Naive thymus-derived CD4-positive, alpha-beta T cell (primary cell): ENCODE measurements around the gene TBC1D9. TPM values are rescaled to one million over a fixed set of nuclear protein-coding genes. Genes with fewer than 3 reads are reported as not detected.

Experiments
- ATAC-seq: fragments of 150-1000 bp; cut with Tn5 transposase; 2 replicates; pipeline ENCODE4 v1.10.0; 2021; ENCODE audit warnings: mild to moderate bottlenecking, moderate library complexity
- CTCF ChIA-PET: fragments of 350-600 bp; sonication (Branson Sonifier 250); formaldehyde crosslinking; loops from one replicate; lab custom pipeline; 2021; ENCODE audit warnings: antibody characterized with exemption; lab: Charles Lee
- POLR2A ChIA-PET: fragments of 350-600 bp; sonication (Branson Sonifier 250); formaldehyde crosslinking; loops from one replicate; lab custom pipeline; 2021; ENCODE audit warnings: antibody characterized with exemption, inconsistent platforms; lab: Charles Lee
- DNase-seq, 9 donors: peaks; one replicate each; pipeline versions ENCODE4 v3.0.0 to v3.0.0-alpha.2; 2020 to 2022; ENCODE audit warnings: mixed read lengths in 1 of 9
- H3K27ac ChIP-seq: one replicate; pipeline ENCODE4 v1.7.0; 2013; ENCODE audit warnings: mild to moderate bottlenecking, low read depth, low read length, moderate library complexity
- H3K27me3 ChIP-seq, 2 donors: one replicate each; pipeline ENCODE4 v1.7.0; 2013; ENCODE audit warnings: low read length in 2 of 2, mild to moderate bottlenecking in 2 of 2, moderate library complexity in 2 of 2; ENCODE audit not compliant: control insufficient read depth in 2 of 2, insufficient read depth in 2 of 2
- H3K36me3 ChIP-seq, 3 experiments: 1 replicate in 2 of 3; 2 replicates in 1 of 3; pipeline ENCODE4 v1.7.0; 2013; ENCODE audit warnings: low read length in 3 of 3, mild to moderate bottlenecking in 3 of 3, moderate library complexity in 1 of 3; ENCODE audit not compliant: insufficient read depth in 3 of 3, control insufficient read depth in 2 of 3
- H3K4me1 ChIP-seq, 2 donors: one replicate each; pipeline ENCODE4 v1.7.0; 2013; ENCODE audit warnings: low read length in 2 of 2, mild to moderate bottlenecking in 2 of 2, moderate library complexity in 1 of 2; ENCODE audit not compliant: control insufficient read depth in 2 of 2, insufficient read depth in 2 of 2
- H3K4me3 ChIP-seq: 2 replicates; pipeline ENCODE4 v1.7.0; 2013; ENCODE audit warnings: mild to moderate bottlenecking, low read length
- H3K9me3 ChIP-seq, 3 experiments: 1 replicate in 2 of 3; 2 replicates in 1 of 3; pipeline ENCODE4 v1.7.0; 2013; ENCODE audit warnings: low read length in 3 of 3; ENCODE audit not compliant: control insufficient read depth in 2 of 3
- H3K27ac Mint-ChIP-seq, 9 donors: one replicate each; pipeline ENCODE4 v1.8.0; 2020 to 2022; ENCODE audit warnings: mixed read lengths in 9 of 9, mild to moderate bottlenecking in 8 of 9, moderate library complexity in 5 of 9, inconsistent platforms in 2 of 9
- H3K27me3 Mint-ChIP-seq, 5 donors: one replicate each; pipeline ENCODE4 v1.8.0; 2021 to 2022; ENCODE audit warnings: mixed read lengths in 5 of 5, mild to moderate bottlenecking in 1 of 5
- H3K36me3 Mint-ChIP-seq, 5 donors: one replicate each; pipeline ENCODE4 v1.8.0; 2020 to 2022; ENCODE audit warnings: mixed read lengths in 5 of 5, mild to moderate bottlenecking in 3 of 5, inconsistent platforms in 1 of 5
- H3K4me1 Mint-ChIP-seq, 7 donors: one replicate each; pipeline ENCODE4 v1.8.0; 2020 to 2022; ENCODE audit warnings: mixed read lengths in 7 of 7, mild to moderate bottlenecking in 3 of 7, inconsistent platforms in 1 of 7
- H3K4me3 Mint-ChIP-seq, 10 donors: one replicate each; pipeline ENCODE4 v1.8.0; 2020 to 2022; ENCODE audit warnings: mild to moderate bottlenecking in 10 of 10, mixed read lengths in 10 of 10, moderate library complexity in 6 of 10, inconsistent platforms in 2 of 10
- H3K9me3 Mint-ChIP-seq, 11 donors: one replicate each; pipeline ENCODE4 v1.8.0; 2020 to 2022; ENCODE audit warnings: mixed read lengths in 11 of 11, mild to moderate bottlenecking in 4 of 11, inconsistent platforms in 1 of 11, moderate library complexity in 1 of 11
- intact Hi-C, 2 donors: fragments of 100-400 bp; cut with micrococcal nuclease; formaldehyde crosslinking; loops; one replicate each; pipeline ENCODE4 v1.15.1; 2023
- polyA plus RNA-seq, 2 donors: library from polyadenylated mRNA; unstranded; fragments of 300-500 nt; fragmentation: Illumina TruSeq; gene quantifications; one replicate each; pipeline ENCODE4 v1.2.3, GENCODE V29; 2021
- total RNA-seq, 6 experiments: library from RNA in 5 of 6; stranded (reverse) in 5 of 6; gene quantifications; 1 replicate in 5 of 6; 2 replicates in 1 of 6; pipeline ENCODE4 v1.2.3 and lab custom pipeline; 2021 to 2026

TBC1D9 gene
- total and polyA plus RNA-seq, 7 experiments from 2014 or later, result 0.13 to 13.9 (median 0.49) TPM; not detected in 2

- intact Hi-C loops, result no loop called here
- Mint-ChIP-seq H3K4me1 (peaks cover 0 to 4% (median 0%) of the 10 kb centered on the region in 7 donors), H3K4me3 (no peak overlapping the region), H3K27me3 (peaks cover 3 to 16% (median 11%) of the 10 kb centered on the region in 5 donors), H3K9me3 (peaks cover 0 to 1% (median 0%) of the 10 kb centered on the region in 11 donors), H3K27ac (no peak overlapping the region), H3K36me3 (no peaks in the 10 kb centered on the region)
- ChIA-PET CTCF (no interaction called here), POLR2A (no interaction called here)
- H3K27ac ChIP-seq, result no peak overlapping the region
- no peaks in the 10 kb centered on the region for H3K27me3 ChIP-seq
- H3K4me3 ChIP-seq, result no peak overlapping the region
- H3K4me1 ChIP-seq, result no peaks in the 10 kb centered on the region
- no peaks in the 10 kb centered on the region for H3K9me3 ChIP-seq
- no peaks in the 10 kb centered on the region for H3K36me3 ChIP-seq
- ATAC-seq, result no peak
- no peak for DNase-seq
Measured at GRCh38 chr4:140662082-140662869, 93.9 kb downstream of the TBC1D9 start.

- POLR2A ChIA-PET, result no interaction called here
- H3K4me3 ChIP-seq, result no peak overlapping the region
- no peaks in the 10 kb centered on the region for H3K36me3 Mint-ChIP-seq
- H3K4me1 Mint-ChIP-seq, result no peaks in the 10 kb centered on the region
- no peaks in the 10 kb centered on the region for H3K9me3 ChIP-seq
- H3K4me1 ChIP-seq, result no peaks in the 10 kb centered on the region
- H3K4me3 Mint-ChIP-seq, result no peak overlapping the region
- no peaks in the 10 kb centered on the region for H3K27me3 ChIP-seq
- H3K27ac Mint-ChIP-seq, result no peak overlapping the region
- CTCF ChIA-PET, result no interaction called here
- H3K36me3 ChIP-seq, result no peaks in the 10 kb centered on the region
- DNase-seq (no peak), ATAC-seq (no peak)
- intact Hi-C loops, result no loop called here
- H3K27ac ChIP-seq, result no peak overlapping the region
- peaks cover 0 to 1% (median 0%) of the 10 kb centered on the region in 11 donors for H3K9me3 Mint-ChIP-seq
- H3K27me3 Mint-ChIP-seq, result peaks cover 3 to 23% (median 11%) of the 10 kb centered on the region in 5 donors
Measured at GRCh38 chr4:140661550-140661949, 94.6 kb downstream of the TBC1D9 start.

DNA sequence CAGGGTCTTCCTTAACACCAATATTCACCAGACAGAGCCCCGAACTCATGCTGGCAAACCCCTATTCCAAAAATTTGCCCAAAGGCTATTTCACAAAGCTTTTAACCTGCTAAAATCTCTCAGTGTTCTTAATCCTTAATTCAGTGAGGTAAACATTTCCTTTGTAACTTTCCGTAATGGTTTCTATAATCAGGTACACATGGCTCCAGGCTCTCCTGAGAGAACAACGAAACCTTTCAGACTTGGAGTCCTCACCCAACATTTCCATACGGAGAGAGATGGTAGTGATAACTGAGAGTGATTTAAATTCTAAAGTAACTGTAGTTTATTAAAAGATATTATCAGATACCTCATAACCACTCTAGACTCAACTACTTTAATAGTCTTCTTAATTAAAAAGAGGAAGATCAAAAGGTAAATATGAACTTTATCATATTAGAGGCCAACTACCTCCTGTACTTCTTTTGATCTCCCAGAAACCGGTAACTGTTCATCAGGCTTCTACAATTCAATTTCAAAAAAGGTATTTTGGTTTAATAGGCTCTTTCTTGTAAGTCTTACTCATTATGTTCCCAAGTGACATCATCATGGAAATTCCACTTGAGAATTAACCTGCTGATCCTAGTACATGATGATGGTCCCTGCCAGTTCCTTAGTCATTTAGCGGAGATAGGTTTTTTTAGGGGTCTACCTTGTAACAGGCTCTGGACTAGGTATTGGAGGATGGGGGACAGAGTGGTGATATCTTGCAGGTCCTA, 96.1 kb downstream of the TBC1D9 start:
- H3K4me3 Mint-ChIP-seq, result no peak overlapping the region
- H3K27ac Mint-ChIP-seq, result no peak overlapping the region
- no peaks in the 10 kb centered on the region for H3K4me1 ChIP-seq
- H3K27me3 ChIP-seq, result no peaks in the 10 kb centered on the region
- no peaks in the 10 kb centered on the region for H3K9me3 ChIP-seq
- H3K9me3 Mint-ChIP-seq, result peaks cover 0 to 1% (median 0%) of the 10 kb centered on the region in 11 donors
- H3K4me3 ChIP-seq, result no peak overlapping the region
- no peak overlapping the region for H3K27ac ChIP-seq
- intact Hi-C loops, result no loop called here
- ChIA-PET POLR2A (no interaction called here), CTCF (no interaction called here)
- no peaks in the 10 kb centered on the region for H3K4me1 Mint-ChIP-seq
- DNase-seq (no peak), ATAC-seq (no peak)
- H3K27me3 Mint-ChIP-seq, result peaks cover 3 to 24% (median 12%) of the 10 kb centered on the region in 5 donors
- H3K36me3 Mint-ChIP-seq, result no peaks in the 10 kb centered on the region
- H3K36me3 ChIP-seq, result no peaks in the 10 kb centered on the region

GRCh38 chr4:140654495-140654814, 101.7 kb downstream of the TBC1D9 start:
- H3K27ac ChIP-seq, result no peak overlapping the region
- H3K9me3 Mint-ChIP-seq, result peaks cover 0 to 1% (median 0%) of the 10 kb centered on the region in 11 donors
- no peak overlapping the region for H3K4me3 ChIP-seq
- H3K27me3 ChIP-seq, result peaks cover 0 to 3% of the 10 kb centered on the region in 2 donors
- H3K27me3 Mint-ChIP-seq, result peaks cover 14 to 36% (median 22%) of the 10 kb centered on the region in 5 donors
- H3K27ac Mint-ChIP-seq, result no peak overlapping the region
- ATAC-seq (no peak), DNase-seq (no peak)
- H3K4me3 Mint-ChIP-seq, result no peak overlapping the region
- H3K36me3 Mint-ChIP-seq, result no peaks in the 10 kb centered on the region
- intact Hi-C loops, result no loop called here
- no peaks in the 10 kb centered on the region for H3K4me1 Mint-ChIP-seq
- H3K4me1 ChIP-seq, result no peaks in the 10 kb centered on the region
- no peaks in the 10 kb centered on the region for H3K9me3 ChIP-seq
- ChIA-PET CTCF (no interaction called here), POLR2A (no interaction called here)
- H3K36me3 ChIP-seq, result no peaks in the 10 kb centered on the region

- no peak for DNase-seq
- Mint-ChIP-seq H3K9me3 (no peaks in the 10 kb centered on the region), H3K36me3 (no peaks in the 10 kb centered on the region), H3K4me3 (no peak overlapping the region), H3K27me3 (peaks cover 14 to 33% (median 26%) of the 10 kb centered on the region in 5 donors), H3K4me1 (no peaks in the 10 kb centered on the region), H3K27ac (no peak overlapping the region)
- Histone ChIP-seq H3K4me3 (no peak overlapping the region), H3K4me1 (no peaks in the 10 kb centered on the region), H3K36me3 (no peaks in the 10 kb centered on the region), H3K9me3 (no peaks in the 10 kb centered on the region), H3K27me3 (peaks cover under 1 to 3% of the 10 kb centered on the region in 2 donors), H3K27ac (no peak overlapping the region)
- ChIA-PET POLR2A (no interaction called here), CTCF (no interaction called here)
- ATAC-seq, result no peak
- intact Hi-C loops, result no loop called here
Measured at GRCh38 chr4:140653718-140654494, 102.3 kb downstream of the TBC1D9 start.

DNA sequence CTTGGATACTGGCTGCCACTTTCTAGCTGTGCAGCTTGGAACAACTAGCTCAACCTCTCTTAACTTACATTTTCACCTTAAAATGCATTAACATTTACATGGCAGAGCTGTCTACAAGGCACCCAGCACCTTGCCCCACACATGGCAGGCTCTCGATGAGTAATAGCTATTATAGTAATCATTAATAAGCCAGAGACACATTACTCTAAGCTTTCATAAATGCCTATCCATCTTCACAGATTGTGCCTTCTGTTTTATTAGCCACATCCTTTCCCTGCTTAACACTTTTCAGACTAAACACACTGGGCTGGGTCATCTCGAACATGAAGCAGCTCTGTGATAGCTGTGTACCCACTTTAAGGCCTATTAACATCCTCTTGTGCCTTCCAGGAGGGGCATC, 103.6 kb downstream of the TBC1D9 start:
- Histone ChIP-seq H3K4me3 (no peak overlapping the region), H3K27ac (no peak overlapping the region), H3K4me1 (no peaks in the 10 kb centered on the region), H3K27me3 (peaks cover 3% of the 10 kb centered on the region in 2 donors), H3K9me3 (no peaks in the 10 kb centered on the region), H3K36me3 (no peaks in the 10 kb centered on the region)
- intact Hi-C loops, result no loop called here
- Mint-ChIP-seq H3K36me3 (no peaks in the 10 kb centered on the region), H3K27me3 (peaks cover 10 to 37% (median 33%) of the 10 kb centered on the region in 5 donors), H3K4me3 (no peak overlapping the region), H3K27ac (no peak overlapping the region), H3K4me1 (no peaks in the 10 kb centered on the region), H3K9me3 (no peaks in the 10 kb centered on the region)
- DNase-seq, result no peak
- no peak for ATAC-seq
- ChIA-PET POLR2A (no interaction called here), CTCF (no interaction called here)
